ENCODE data around the gene ACP6.
"Not testable (repeated sequence)": the region's sequence is repeated elsewhere in the genome, so short reads cannot be mapped to it uniquely, and the experiment has no call there.

Gene ACP6

GRCh38 chr1:147670319-147671001 is at the start of gene ACP6:
Gene ACP6, minus strand, starts transcription at chr1:147670524. Its CDS starts 476 bp downstream, at chr1:147670048.
- peak; percentile 91 for DNase-seq

GRCh38 chr1:147719711-147720225 is 49.4 kb upstream of the ACP6 start:
- no peak for DNase-seq

GRCh38 chr1:147719029-147719698 is 48.8 kb upstream of the ACP6 start:
- DNase-seq: no peak

GRCh38 chr1:147717706-147718097 is 47.4 kb upstream of the ACP6 start:
- no peak for DNase-seq

GRCh38 chr1:147717051-147717705 is 46.9 kb upstream of the ACP6 start:
- no peak for DNase-seq

- DNase-seq: no peak
Observed at GRCh38 chr1:147712605-147713004, 42.3 kb upstream of the ACP6 start.

GRCh38 chr1:147700042-147701006 is 30.0 kb upstream of the ACP6 start:
- peak; percentile 61 for DNase-seq

GRCh38 chr1:147699686-147700041 is 29.3 kb upstream of the ACP6 start:
- no peak for DNase-seq

- DNase-seq: no peak
Observed at GRCh38 chr1:147683163-147683763, 12.9 kb upstream of the ACP6 start.

- not testable (repeated sequence) for DNase-seq
Observed at GRCh38 chr1:147680608-147681235, 10.4 kb upstream of the ACP6 start.

- DNase-seq: not testable (repeated sequence)
Observed at GRCh38 chr1:147677681-147678080, 7.4 kb upstream of the ACP6 start.

- no peak for DNase-seq
Observed at GRCh38 chr1:147676311-147677085, 6.2 kb upstream of the ACP6 start.

GRCh38 chr1:147673816-147674215 is 3.5 kb upstream of the ACP6 start:
- no peak for DNase-seq

- DNase-seq: no peak
Observed at GRCh38 chr1:147673406-147673805, 3.1 kb upstream of the ACP6 start.

- DNase-seq: peak; percentile 56
Observed at GRCh38 chr1:147669469-147670318, 630 bp downstream of the ACP6 start.

- no peak for DNase-seq
Observed at GRCh38 chr1:147665521-147665920, 4.8 kb downstream of the ACP6 start.

GRCh38 chr1:147664206-147664605 is 6.1 kb downstream of the ACP6 start:
- DNase-seq: no peak

GRCh38 chr1:147654511-147654910 is 15.8 kb downstream of the ACP6 start:
- no peak for DNase-seq

- DNase-seq: no peak
Observed at GRCh38 chr1:147652306-147652705, 18.0 kb downstream of the ACP6 start.

- no peak for DNase-seq
Observed at GRCh38 chr1:147651466-147651865, 18.9 kb downstream of the ACP6 start.
